GM23338 (cell line): ENCODE measurements around the gene EIF4A3. TPM values are rescaled to one million over a fixed set of nuclear protein-coding genes. Genes with fewer than 3 reads are reported as not detected.

ENCODE experiments used
- ATAC-seq: fragments of 200-7000 bp; cut with Tn5 transposase; 3 replicates; pipeline ENCODE4 v1.9.1; 2020
- DNase-seq: peaks from one replicate; pipeline ENCODE4 v3.0.0-alpha.2; 2015; ENCODE audit warnings: low spot score
- H2AFZ ChIP-seq: fragments of 200-600 bp; sonication (generic); 2 replicates; pipeline ENCODE4 v1.8.0; 2016; ENCODE audit warnings: antibody characterized with exemption, mild to moderate bottlenecking, moderate library complexity
- H3F3A ChIP-seq: fragments of 200-600 bp; sonication (generic); replicated peaks from 2 replicates; pipeline ENCODE4 v1.8.0; 2017; ENCODE audit warnings: antibody characterized with exemption, mixed run types, low read depth
- H3K27ac ChIP-seq: fragments of 200-600 bp; sonication (generic); 2 replicates; pipeline ENCODE4 v1.6.1; 2016; ENCODE audit warnings: low read depth
- H3K27me3 ChIP-seq: fragments of 200-600 bp; sonication (generic); 2 replicates; pipeline ENCODE4 v1.8.0; 2016; ENCODE audit warnings: mild to moderate bottlenecking, mixed run types, moderate library complexity; ENCODE audit not compliant: insufficient read depth
- H3K36me3 ChIP-seq: fragments of 200-600 bp; sonication (generic); 2 replicates; pipeline ENCODE4 v1.8.0; 2016; ENCODE audit warnings: mild to moderate bottlenecking; ENCODE audit not compliant: insufficient read depth
- H3K4me1 ChIP-seq: fragments of 200-600 bp; sonication (generic); 2 replicates; pipeline ENCODE4 v1.8.0; 2016; ENCODE audit warnings: mild to moderate bottlenecking, moderate library complexity; ENCODE audit not compliant: insufficient read depth
- H3K4me2 ChIP-seq: fragments of 200-600 bp; sonication (generic); 2 replicates; pipeline ENCODE4 v1.7.1; 2017; ENCODE audit warnings: mixed run types
- H3K4me3 ChIP-seq: fragments of 200-600 bp; sonication (generic); 2 replicates; pipeline ENCODE4 v1.6.1; 2016; ENCODE audit warnings: mixed run types
- H3K79me2 ChIP-seq: fragments of 200-600 bp; sonication (generic); replicated peaks from 2 replicates; pipeline ENCODE4 v1.8.0; 2017; ENCODE audit warnings: mild to moderate bottlenecking; ENCODE audit not compliant: insufficient read depth
- H3K9me2 ChIP-seq: fragments of 200-600 bp; sonication (generic); 2 replicates; pipeline ENCODE4 v1.8.0; 2017; ENCODE audit not compliant: insufficient read depth
- H4K20me1 ChIP-seq: fragments of 200-600 bp; sonication (generic); replicated peaks from 2 replicates; pipeline ENCODE4 v1.8.0; 2017; ENCODE audit warnings: mild to moderate bottlenecking; ENCODE audit not compliant: insufficient read depth
- H3K27ac Mint-ChIP-seq: 2 replicates; pipeline ENCODE4 v1.8.0; 2020; ENCODE audit warnings: inconsistent platforms, mild to moderate bottlenecking, moderate library complexity, mixed read lengths
- H3K27me3 Mint-ChIP-seq: 3 replicates; pipeline ENCODE4 v1.8.0; 2022; ENCODE audit warnings: low read depth, mild to moderate bottlenecking, moderate library complexity, mixed read lengths, inconsistent platforms; ENCODE audit not compliant: insufficient read depth, poor library complexity
- H3K36me3 Mint-ChIP-seq: 3 replicates; pipeline ENCODE4 v1.8.0; 2021; ENCODE audit warnings: low read depth, mild to moderate bottlenecking, inconsistent platforms, moderate library complexity, mixed read lengths
- H3K4me1 Mint-ChIP-seq: 3 replicates; pipeline ENCODE4 v1.8.0; 2020; ENCODE audit warnings: mild to moderate bottlenecking, inconsistent platforms, mixed read lengths
- H3K4me3 Mint-ChIP-seq: 3 replicates; pipeline ENCODE4 v1.8.0; 2021; ENCODE audit warnings: moderate library complexity, mild to moderate bottlenecking, inconsistent platforms, mixed read lengths
- H3K9me3 Mint-ChIP-seq: 3 replicates; pipeline ENCODE4 v1.8.0; 2020; ENCODE audit warnings: moderate library complexity, mild to moderate bottlenecking, inconsistent platforms, mixed read lengths
- CREB1 ChIP-seq: fragments of 250-450 bp; sonication (Bioruptor Pico); IDR thresholded peaks from 2 replicates; pipeline ENCODE4 v1.5.0; 2020; ENCODE audit warnings: low read depth, mild to moderate bottlenecking, moderate library complexity
- EZH2 ChIP-seq: fragments of 200-600 bp; sonication (generic); IDR thresholded peaks from one replicate; pipeline ENCODE4 v1.8.0; 2017; ENCODE audit warnings: antibody characterized with exemption, mild to moderate bottlenecking, low read depth; ENCODE audit not compliant: unreplicated experiment
- EZH2phosphoT487 ChIP-seq: fragments of 200-600 bp; sonication (generic); IDR thresholded peaks from one replicate; pipeline ENCODE4 v1.8.1; 2018; ENCODE audit warnings: antibody characterized with exemption; ENCODE audit not compliant: unreplicated experiment
- JUNB ChIP-seq: IDR thresholded peaks from one replicate; pipeline ENCODE4 v1.6.1; 2016; ENCODE audit warnings: antibody characterized with exemption; ENCODE audit not compliant: unreplicated experiment
- NANOG ChIP-seq: IDR thresholded peaks from 2 replicates; pipeline ENCODE4 v1.6.1; 2016; ENCODE audit warnings: antibody characterized with exemption, borderline replicate concordance
- POLR2AphosphoS5 ChIP-seq: IDR thresholded peaks from 2 replicates; pipeline ENCODE4 v1.6.1; 2016; ENCODE audit warnings: antibody characterized with exemption, low read depth
- STAT1 ChIP-seq: IDR thresholded peaks from one replicate; pipeline ENCODE4 v1.6.1; 2016; ENCODE audit warnings: antibody characterized with exemption; ENCODE audit not compliant: unreplicated experiment
- ZNF114 ChIP-seq: fragments of 250-450 bp; sonication (Bioruptor Pico); IDR thresholded peaks from 2 replicates; pipeline ENCODE4 v1.5.0; 2020; ENCODE audit warnings: mild to moderate bottlenecking, moderate library complexity
- ZNF331 ChIP-seq: fragments of 250-450 bp; sonication (Bioruptor Pico); IDR thresholded peaks from 2 replicates; pipeline ENCODE4 v1.5.0; 2020; ENCODE audit warnings: low read depth, mild to moderate bottlenecking, moderate library complexity
- polyA plus RNA-seq: library from polyadenylated mRNA; unstranded; fragments of >200 nt; fragmentation: Nextera tagmentation; extraction: Ambion mirVana; gene quantifications from 2 replicates; pipeline ENCODE4 v1.2.1, GENCODE V29; 2016
- total RNA-seq: library from RNA; depleted of rRNA; stranded (reverse); fragments of >200 nt; shearing (Covaris generic); gene quantifications from 2 replicates; pipeline ENCODE4 v1.2.3, GENCODE V29; 2014
- TF ChIP-seq, protein P1 (sequence below): IDR thresholded peaks from 2 replicates; pipeline ENCODE4 v1.6.1; 2016; ENCODE audit warnings: antibody characterized with exemption
- TF ChIP-seq, protein P2 (sequence below): IDR thresholded peaks from one replicate; pipeline ENCODE4 v1.6.1; 2018; ENCODE audit warnings: antibody characterized with exemption; ENCODE audit not compliant: unreplicated experiment
- TF ChIP-seq, protein P3 (sequence below), 2 experiments: fragments of 200-600 bp in 1 of 2; sonication (generic) in 1 of 2; conservative IDR thresholded peaks; 2 replicates each; pipeline versions ENCODE4 v1.5.1 to v1.6.1; 2016 to 2017; ENCODE audit warnings: antibody characterized with exemption in 2 of 2, low read depth in 2 of 2, mild to moderate bottlenecking in 2 of 2, moderate library complexity in 1 of 2
- TF ChIP-seq, protein P4 (sequence below): fragments of 250-450 bp; sonication (Bioruptor Pico); IDR thresholded peaks from 2 replicates; pipeline ENCODE4 v1.5.0; 2020; ENCODE audit warnings: mild to moderate bottlenecking, moderate library complexity

The EIF4A3 gene
- total and polyA plus RNA-seq, 2 experiments from 2014 or later, result 146 to 156 TPM

DNA sequence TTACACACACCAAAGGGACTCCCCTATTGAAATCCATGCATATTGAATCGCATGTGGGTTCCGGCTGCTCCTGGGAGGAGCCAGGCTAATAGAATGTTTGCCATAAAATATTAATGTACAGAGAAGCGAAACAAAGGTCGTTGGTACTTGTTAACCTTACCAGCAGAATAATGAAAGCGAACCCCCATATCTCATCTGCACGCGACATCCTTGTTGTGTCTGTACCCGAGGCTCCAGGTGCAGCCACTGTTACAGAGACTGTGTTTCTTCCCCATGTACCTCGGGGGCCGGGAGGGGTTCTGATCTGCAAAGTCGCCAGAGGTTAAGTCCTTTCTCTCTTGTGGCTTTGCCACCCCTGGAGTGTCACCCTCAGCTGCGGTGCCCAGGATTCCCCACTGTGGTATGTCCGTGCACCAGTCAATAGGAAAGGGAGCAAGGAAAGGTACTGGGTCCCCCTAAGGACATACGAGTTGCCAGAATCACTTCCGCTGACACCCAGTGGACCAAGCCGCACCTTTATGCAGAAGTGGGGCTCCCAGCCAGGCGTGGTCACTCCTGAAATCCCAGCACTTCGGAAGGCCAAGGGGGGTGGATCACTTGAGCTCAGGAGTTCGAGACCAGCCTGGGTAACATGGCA is 43.4 kb downstream of the EIF4A3 start:
- ATAC-seq, result no peak
- Histone ChIP-seq H3K4me1 (peaks cover 10% of the 10 kb centered on the region; the same call in 1 of the 2 replicates), H3K4me3 (no peak overlapping the region), H3K79me2 (0 out of 2 replicates have a peak, but pooled peaks cover 5% of the 10 kb centered on the region), H2AFZ (no peak overlapping the region), H4K20me1 (no peaks in the 10 kb centered on the region), H3K27ac (no peak overlapping the region), H3K4me2 (no peak overlapping the region), H3K36me3 (no peaks in the 10 kb centered on the region), H3K9me2 (no peaks in the 10 kb centered on the region), H3F3A (0 out of 2 replicates have a peak, but pooled peaks cover 4% of the 10 kb centered on the region), H3K27me3 (peaks cover 8% of the 10 kb centered on the region; the same call in 1 of the 2 replicates)
- Mint-ChIP-seq H3K36me3 (peaks cover 3% of the 10 kb centered on the region; the same call in 2 of the 3 replicates), H3K4me3 (peak overlapping the region; percentile 36; the same call in 1 of the 3 replicates), H3K9me3 (no peaks in the 10 kb centered on the region; the same call in 2 of the 3 replicates), H3K27ac (no peak overlapping the region), H3K4me1 (peaks cover 22% of the 10 kb centered on the region), H3K27me3 (peaks cover 17% of the 10 kb centered on the region)
- no peak for DNase-seq
- TF ChIP-seq, protein P1, sequence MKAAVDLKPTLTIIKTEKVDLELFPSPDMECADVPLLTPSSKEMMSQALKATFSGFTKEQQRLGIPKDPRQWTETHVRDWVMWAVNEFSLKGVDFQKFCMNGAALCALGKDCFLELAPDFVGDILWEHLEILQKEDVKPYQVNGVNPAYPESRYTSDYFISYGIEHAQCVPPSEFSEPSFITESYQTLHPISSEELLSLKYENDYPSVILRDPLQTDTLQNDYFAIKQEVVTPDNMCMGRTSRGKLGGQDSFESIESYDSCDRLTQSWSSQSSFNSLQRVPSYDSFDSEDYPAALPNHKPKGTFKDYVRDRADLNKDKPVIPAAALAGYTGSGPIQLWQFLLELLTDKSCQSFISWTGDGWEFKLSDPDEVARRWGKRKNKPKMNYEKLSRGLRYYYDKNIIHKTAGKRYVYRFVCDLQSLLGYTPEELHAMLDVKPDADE, result no peak
- TF ChIP-seq CREB1, result no peak
- TF ChIP-seq, protein P2, sequence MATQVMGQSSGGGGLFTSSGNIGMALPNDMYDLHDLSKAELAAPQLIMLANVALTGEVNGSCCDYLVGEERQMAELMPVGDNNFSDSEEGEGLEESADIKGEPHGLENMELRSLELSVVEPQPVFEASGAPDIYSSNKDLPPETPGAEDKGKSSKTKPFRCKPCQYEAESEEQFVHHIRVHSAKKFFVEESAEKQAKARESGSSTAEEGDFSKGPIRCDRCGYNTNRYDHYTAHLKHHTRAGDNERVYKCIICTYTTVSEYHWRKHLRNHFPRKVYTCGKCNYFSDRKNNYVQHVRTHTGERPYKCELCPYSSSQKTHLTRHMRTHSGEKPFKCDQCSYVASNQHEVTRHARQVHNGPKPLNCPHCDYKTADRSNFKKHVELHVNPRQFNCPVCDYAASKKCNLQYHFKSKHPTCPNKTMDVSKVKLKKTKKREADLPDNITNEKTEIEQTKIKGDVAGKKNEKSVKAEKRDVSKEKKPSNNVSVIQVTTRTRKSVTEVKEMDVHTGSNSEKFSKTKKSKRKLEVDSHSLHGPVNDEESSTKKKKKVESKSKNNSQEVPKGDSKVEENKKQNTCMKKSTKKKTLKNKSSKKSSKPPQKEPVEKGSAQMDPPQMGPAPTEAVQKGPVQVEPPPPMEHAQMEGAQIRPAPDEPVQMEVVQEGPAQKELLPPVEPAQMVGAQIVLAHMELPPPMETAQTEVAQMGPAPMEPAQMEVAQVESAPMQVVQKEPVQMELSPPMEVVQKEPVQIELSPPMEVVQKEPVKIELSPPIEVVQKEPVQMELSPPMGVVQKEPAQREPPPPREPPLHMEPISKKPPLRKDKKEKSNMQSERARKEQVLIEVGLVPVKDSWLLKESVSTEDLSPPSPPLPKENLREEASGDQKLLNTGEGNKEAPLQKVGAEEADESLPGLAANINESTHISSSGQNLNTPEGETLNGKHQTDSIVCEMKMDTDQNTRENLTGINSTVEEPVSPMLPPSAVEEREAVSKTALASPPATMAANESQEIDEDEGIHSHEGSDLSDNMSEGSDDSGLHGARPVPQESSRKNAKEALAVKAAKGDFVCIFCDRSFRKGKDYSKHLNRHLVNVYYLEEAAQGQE, result no peak
- TF ChIP-seq, protein P3, sequence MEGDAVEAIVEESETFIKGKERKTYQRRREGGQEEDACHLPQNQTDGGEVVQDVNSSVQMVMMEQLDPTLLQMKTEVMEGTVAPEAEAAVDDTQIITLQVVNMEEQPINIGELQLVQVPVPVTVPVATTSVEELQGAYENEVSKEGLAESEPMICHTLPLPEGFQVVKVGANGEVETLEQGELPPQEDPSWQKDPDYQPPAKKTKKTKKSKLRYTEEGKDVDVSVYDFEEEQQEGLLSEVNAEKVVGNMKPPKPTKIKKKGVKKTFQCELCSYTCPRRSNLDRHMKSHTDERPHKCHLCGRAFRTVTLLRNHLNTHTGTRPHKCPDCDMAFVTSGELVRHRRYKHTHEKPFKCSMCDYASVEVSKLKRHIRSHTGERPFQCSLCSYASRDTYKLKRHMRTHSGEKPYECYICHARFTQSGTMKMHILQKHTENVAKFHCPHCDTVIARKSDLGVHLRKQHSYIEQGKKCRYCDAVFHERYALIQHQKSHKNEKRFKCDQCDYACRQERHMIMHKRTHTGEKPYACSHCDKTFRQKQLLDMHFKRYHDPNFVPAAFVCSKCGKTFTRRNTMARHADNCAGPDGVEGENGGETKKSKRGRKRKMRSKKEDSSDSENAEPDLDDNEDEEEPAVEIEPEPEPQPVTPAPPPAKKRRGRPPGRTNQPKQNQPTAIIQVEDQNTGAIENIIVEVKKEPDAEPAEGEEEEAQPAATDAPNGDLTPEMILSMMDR (conservative IDR thresholded peaks at IDR 0.05; ENCODE audit: low read depth in 2 of 2), result no peak
- no peak for TF ChIP-seq STAT1
- no peak for TF ChIP-seq EZH2
- no peak for TF ChIP-seq ZNF331 (CRISPR knock-in tag)
- TF ChIP-seq NANOG, result no peak
- TF ChIP-seq POLR2AphosphoS5, result no peak
- TF ChIP-seq ZNF114 (CRISPR knock-in tag), result no peak
- TF ChIP-seq, protein P4, sequence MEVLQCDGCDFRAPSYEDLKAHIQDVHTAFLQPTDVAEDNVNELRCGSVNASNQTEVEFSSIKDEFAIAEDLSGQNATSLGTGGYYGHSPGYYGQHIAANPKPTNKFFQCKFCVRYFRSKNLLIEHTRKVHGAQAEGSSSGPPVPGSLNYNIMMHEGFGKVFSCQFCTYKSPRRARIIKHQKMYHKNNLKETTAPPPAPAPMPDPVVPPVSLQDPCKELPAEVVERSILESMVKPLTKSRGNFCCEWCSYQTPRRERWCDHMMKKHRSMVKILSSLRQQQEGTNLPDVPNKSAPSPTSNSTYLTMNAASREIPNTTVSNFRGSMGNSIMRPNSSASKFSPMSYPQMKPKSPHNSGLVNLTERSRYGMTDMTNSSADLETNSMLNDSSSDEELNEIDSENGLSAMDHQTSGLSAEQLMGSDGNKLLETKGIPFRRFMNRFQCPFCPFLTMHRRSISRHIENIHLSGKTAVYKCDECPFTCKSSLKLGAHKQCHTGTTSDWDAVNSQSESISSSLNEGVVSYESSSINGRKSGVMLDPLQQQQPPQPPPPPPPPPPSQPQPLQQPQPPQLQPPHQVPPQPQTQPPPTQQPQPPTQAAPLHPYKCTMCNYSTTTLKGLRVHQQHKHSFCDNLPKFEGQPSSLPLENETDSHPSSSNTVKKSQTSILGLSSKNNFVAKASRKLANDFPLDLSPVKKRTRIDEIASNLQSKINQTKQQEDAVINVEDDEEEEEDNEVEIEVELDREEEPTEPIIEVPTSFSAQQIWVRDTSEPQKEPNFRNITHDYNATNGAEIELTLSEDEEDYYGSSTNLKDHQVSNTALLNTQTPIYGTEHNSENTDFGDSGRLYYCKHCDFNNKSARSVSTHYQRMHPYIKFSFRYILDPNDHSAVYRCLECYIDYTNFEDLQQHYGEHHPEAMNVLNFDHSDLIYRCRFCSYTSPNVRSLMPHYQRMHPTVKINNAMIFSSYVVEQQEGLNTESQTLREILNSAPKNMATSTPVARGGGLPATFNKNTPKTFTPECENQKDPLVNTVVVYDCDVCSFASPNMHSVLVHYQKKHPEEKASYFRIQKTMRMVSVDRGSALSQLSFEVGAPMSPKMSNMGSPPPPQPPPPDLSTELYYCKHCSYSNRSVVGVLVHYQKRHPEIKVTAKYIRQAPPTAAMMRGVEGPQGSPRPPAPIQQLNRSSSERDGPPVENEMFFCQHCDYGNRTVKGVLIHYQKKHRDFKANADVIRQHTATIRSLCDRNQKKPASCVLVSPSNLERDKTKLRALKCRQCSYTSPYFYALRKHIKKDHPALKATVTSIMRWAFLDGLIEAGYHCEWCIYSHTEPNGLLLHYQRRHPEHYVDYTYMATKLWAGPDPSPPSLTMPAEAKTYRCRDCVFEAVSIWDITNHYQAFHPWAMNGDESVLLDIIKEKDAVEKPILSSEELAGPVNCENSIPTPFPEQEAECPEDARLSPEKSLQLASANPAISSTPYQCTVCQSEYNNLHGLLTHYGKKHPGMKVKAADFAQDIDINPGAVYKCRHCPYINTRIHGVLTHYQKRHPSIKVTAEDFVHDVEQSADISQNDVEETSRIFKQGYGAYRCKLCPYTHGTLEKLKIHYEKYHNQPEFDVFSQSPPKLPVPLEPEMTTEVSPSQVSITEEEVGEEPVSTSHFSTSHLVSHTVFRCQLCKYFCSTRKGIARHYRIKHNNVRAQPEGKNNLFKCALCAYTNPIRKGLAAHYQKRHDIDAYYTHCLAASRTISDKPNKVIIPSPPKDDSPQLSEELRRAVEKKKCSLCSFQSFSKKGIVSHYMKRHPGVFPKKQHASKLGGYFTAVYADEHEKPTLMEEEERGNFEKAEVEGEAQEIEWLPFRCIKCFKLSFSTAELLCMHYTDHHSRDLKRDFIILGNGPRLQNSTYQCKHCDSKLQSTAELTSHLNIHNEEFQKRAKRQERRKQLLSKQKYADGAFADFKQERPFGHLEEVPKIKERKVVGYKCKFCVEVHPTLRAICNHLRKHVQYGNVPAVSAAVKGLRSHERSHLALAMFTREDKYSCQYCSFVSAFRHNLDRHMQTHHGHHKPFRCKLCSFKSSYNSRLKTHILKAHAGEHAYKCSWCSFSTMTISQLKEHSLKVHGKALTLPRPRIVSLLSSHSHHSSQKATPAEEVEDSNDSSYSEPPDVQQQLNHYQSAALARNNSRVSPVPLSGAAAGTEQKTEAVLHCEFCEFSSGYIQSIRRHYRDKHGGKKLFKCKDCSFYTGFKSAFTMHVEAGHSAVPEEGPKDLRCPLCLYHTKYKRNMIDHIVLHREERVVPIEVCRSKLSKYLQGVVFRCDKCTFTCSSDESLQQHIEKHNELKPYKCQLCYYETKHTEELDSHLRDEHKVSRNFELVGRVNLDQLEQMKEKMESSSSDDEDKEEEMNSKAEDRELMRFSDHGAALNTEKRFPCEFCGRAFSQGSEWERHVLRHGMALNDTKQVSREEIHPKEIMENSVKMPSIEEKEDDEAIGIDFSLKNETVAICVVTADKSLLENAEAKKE, result no peak
- TF ChIP-seq JUNB, result no peak
- TF ChIP-seq EZH2phosphoT487, result no peak
